GM12891 (cell line): ENCODE measurements around the gene DUT.

Source experiments
- POLR2A ChIP-seq: IDR thresholded peaks from 2 replicates; pipeline ENCODE4 v1.6.1; 2011; ENCODE audit warnings: low read depth, low read length, control low read depth
- POLR2AphosphoS5 ChIP-seq: IDR thresholded peaks from 2 replicates; pipeline ENCODE4 v1.6.1; 2011; ENCODE audit warnings: low read depth, low read length, control low read depth

- TF ChIP-seq POLR2A (no peak), POLR2AphosphoS5 (no peak)
Measured at GRCh38 chr15:48389691-48390143, 58.5 kb downstream of the DUT start.
